HEK293 (cell line): Measurements from ENCODE around the gene TMPRSS4.
A peak's percentile ranks its signal among the peaks of the same experiment; 100 is the strongest.

ENCODE experiments used
- CTCF ChIP-seq: fragments of 450-650 bp; formaldehyde crosslinking; IDR thresholded peaks from 2 replicates; pipeline ENCODE4 v1.5.1; 2016; ENCODE audit warnings: missing biosample characterization, missing genetic modification characterization
- EGR2 ChIP-seq: fragments of 450-650 bp; formaldehyde crosslinking; IDR thresholded peaks from 2 replicates; pipeline ENCODE4 v1.5.1; 2016; ENCODE audit warnings: low read depth, missing biosample characterization, missing genetic modification characterization
- MEIS1 ChIP-seq: sonication (generic); formaldehyde crosslinking; IDR thresholded peaks from 2 replicates; pipeline ENCODE4 v1.8.1; 2022; ENCODE audit warnings: missing genetic modification reagents, mild to moderate bottlenecking, borderline replicate concordance
- MZF1 ChIP-seq: fragments of 450-650 bp; formaldehyde crosslinking; IDR thresholded peaks from 2 replicates; pipeline ENCODE4 v1.5.1; 2017; ENCODE audit warnings: missing biosample characterization, missing genetic modification characterization, borderline replicate concordance
- ZEB2 ChIP-seq: fragments of 450-650 bp; formaldehyde crosslinking; IDR thresholded peaks from 2 replicates; pipeline ENCODE4 v1.5.1; 2016; ENCODE audit warnings: missing biosample characterization, missing genetic modification characterization
- ZFHX2 ChIP-seq: fragments of 450-650 bp; formaldehyde crosslinking; conservative IDR thresholded peaks from 2 replicates; pipeline ENCODE4 v1.5.1; 2016; ENCODE audit warnings: missing biosample characterization, missing genetic modification characterization
- ZFP3 ChIP-seq: fragments of 450-650 bp; formaldehyde crosslinking; IDR thresholded peaks from 2 replicates; pipeline ENCODE4 v1.5.1; 2016; ENCODE audit warnings: low read depth, missing biosample characterization, missing genetic modification characterization
- ZIC2 ChIP-seq: fragments of 450-650 bp; formaldehyde crosslinking; IDR thresholded peaks from 2 replicates; pipeline ENCODE4 v1.5.1; 2016; ENCODE audit warnings: missing biosample characterization, missing genetic modification characterization
- ZNF121 ChIP-seq: fragments of 450-650 bp; formaldehyde crosslinking; IDR thresholded peaks from 2 replicates; pipeline ENCODE4 v1.5.1; 2016; ENCODE audit warnings: missing biosample characterization, missing genetic modification characterization
- ZNF132 ChIP-seq: fragments of 450-650 bp; formaldehyde crosslinking; IDR thresholded peaks from 2 replicates; pipeline ENCODE4 v1.5.1; 2017; ENCODE audit warnings: missing biosample characterization, missing genetic modification characterization, borderline replicate concordance
- ZNF175 ChIP-seq: fragments of 450-650 bp; formaldehyde crosslinking; IDR thresholded peaks from 2 replicates; pipeline ENCODE4 v1.5.1; 2016; ENCODE audit warnings: missing biosample characterization, missing genetic modification characterization
- ZNF2 ChIP-seq: fragments of 450-650 bp; formaldehyde crosslinking; IDR thresholded peaks from 2 replicates; pipeline ENCODE4 v1.5.1; 2016; ENCODE audit warnings: missing biosample characterization, missing genetic modification characterization
- ZNF211 ChIP-seq: fragments of 450-650 bp; formaldehyde crosslinking; IDR thresholded peaks from 2 replicates; pipeline ENCODE4 v1.5.1; 2016; ENCODE audit warnings: low read depth, missing biosample characterization, missing genetic modification characterization
- ZNF23 ChIP-seq: fragments of 450-650 bp; formaldehyde crosslinking; IDR thresholded peaks from 2 replicates; pipeline ENCODE4 v1.5.1; 2016; ENCODE audit warnings: missing biosample characterization, missing genetic modification characterization, borderline replicate concordance
- ZNF449 ChIP-seq: fragments of 450-650 bp; formaldehyde crosslinking; IDR thresholded peaks from 2 replicates; pipeline ENCODE4 v1.5.1; 2017; ENCODE audit warnings: missing biosample characterization, mild to moderate bottlenecking, missing genetic modification characterization, moderate library complexity
- ZNF501 ChIP-seq: fragments of 450-650 bp; formaldehyde crosslinking; IDR thresholded peaks from 2 replicates; pipeline ENCODE4 v1.5.1; 2016; ENCODE audit warnings: missing biosample characterization, missing genetic modification characterization
- ZNF513 ChIP-seq: fragments of 450-650 bp; IDR thresholded peaks from 2 replicates; pipeline ENCODE4 v1.5.1; 2018; ENCODE audit warnings: missing biosample characterization, missing genetic modification characterization
- ZNF518A ChIP-seq: fragments of 450-650 bp; formaldehyde crosslinking; conservative IDR thresholded peaks from 2 replicates; pipeline ENCODE4 v1.5.1; 2016; ENCODE audit warnings: low read depth, missing biosample characterization, missing genetic modification characterization
- ZNF530 ChIP-seq: fragments of 450-650 bp; formaldehyde crosslinking; IDR thresholded peaks from 2 replicates; pipeline ENCODE4 v1.5.1; 2016; ENCODE audit warnings: low read depth, missing biosample characterization, missing genetic modification characterization
- ZNF561 ChIP-seq: fragments of 450-650 bp; IDR thresholded peaks from 2 replicates; pipeline ENCODE4 v1.5.1; 2018; ENCODE audit warnings: missing biosample characterization, missing genetic modification characterization, borderline replicate concordance
- ZNF596 ChIP-seq: fragments of 450-650 bp; IDR thresholded peaks from 2 replicates; pipeline ENCODE4 v1.5.0; 2018; ENCODE audit warnings: missing biosample characterization, mild to moderate bottlenecking, missing genetic modification characterization, moderate library complexity
- ZNF660 ChIP-seq: fragments of 450-650 bp; IDR thresholded peaks from 2 replicates; pipeline ENCODE4 v1.5.1; 2018; ENCODE audit warnings: missing biosample characterization, mild to moderate bottlenecking, missing genetic modification characterization
- ZNF843 ChIP-seq: fragments of 450-650 bp; formaldehyde crosslinking; IDR thresholded peaks from 2 replicates; pipeline ENCODE4 v1.5.1; 2016; ENCODE audit warnings: missing biosample characterization, missing genetic modification characterization
- TF ChIP-seq, protein P1 (sequence below): fragments of 450-650 bp; formaldehyde crosslinking; IDR thresholded peaks from 2 replicates; pipeline ENCODE4 v1.5.1; 2016; ENCODE audit warnings: missing biosample characterization, missing genetic modification characterization
- TF ChIP-seq, protein P2 (sequence below): fragments of 450-650 bp; formaldehyde crosslinking; IDR thresholded peaks from 2 replicates; pipeline ENCODE4 v1.5.1; 2016; ENCODE audit warnings: missing biosample characterization, missing genetic modification characterization

TMPRSS4 gene

GRCh38 chr11:118152552-118153471 lies 75.9 kb downstream of the TMPRSS4 start, which contains the start of gene SCN4B (continued):
- TF ChIP-seq ZNF518A (tag by site-specific recombination) (no peak), ZNF530 (tag by site-specific recombination) (no peak), ZNF175 (no peak), CTCF (no peak), ZNF501 (tag by site-specific recombination) (peak; percentile 47; the same call in 1 of the 2 replicates), ZNF211 (tag by site-specific recombination) (no peak), ZNF132 (no peak), ZNF2 (tag by site-specific recombination) (peak; percentile 60), MEIS1 (CRISPR knock-in tag) (no peak), ZNF561 (tag by site-specific recombination) (peak; percentile 99), ZNF449 (0 out of 2 replicates have a peak, but pooled peaks have one; percentile 31), ZNF843 (no peak), ZNF23 (tag by site-specific recombination) (no peak), ZNF596 (tag by site-specific recombination) (0 out of 2 replicates have a peak, but pooled peaks have one; percentile 44), ZFP3 (no peak), ZNF121 (tag by site-specific recombination) (no peak), ZFHX2 (tag by site-specific recombination) (peak; percentile 55), MZF1 (tag by site-specific recombination) (no peak), EGR2 (tag by site-specific recombination) (peak; percentile 61; the same call in 1 of the 2 replicates), ZNF513 (no peak), ZNF660 (no peak), ZIC2 (tag by site-specific recombination) (peak; percentile 55), ZEB2 (peak; percentile 47; the same call in 1 of the 2 replicates)
- TF ChIP-seq, protein P1, sequence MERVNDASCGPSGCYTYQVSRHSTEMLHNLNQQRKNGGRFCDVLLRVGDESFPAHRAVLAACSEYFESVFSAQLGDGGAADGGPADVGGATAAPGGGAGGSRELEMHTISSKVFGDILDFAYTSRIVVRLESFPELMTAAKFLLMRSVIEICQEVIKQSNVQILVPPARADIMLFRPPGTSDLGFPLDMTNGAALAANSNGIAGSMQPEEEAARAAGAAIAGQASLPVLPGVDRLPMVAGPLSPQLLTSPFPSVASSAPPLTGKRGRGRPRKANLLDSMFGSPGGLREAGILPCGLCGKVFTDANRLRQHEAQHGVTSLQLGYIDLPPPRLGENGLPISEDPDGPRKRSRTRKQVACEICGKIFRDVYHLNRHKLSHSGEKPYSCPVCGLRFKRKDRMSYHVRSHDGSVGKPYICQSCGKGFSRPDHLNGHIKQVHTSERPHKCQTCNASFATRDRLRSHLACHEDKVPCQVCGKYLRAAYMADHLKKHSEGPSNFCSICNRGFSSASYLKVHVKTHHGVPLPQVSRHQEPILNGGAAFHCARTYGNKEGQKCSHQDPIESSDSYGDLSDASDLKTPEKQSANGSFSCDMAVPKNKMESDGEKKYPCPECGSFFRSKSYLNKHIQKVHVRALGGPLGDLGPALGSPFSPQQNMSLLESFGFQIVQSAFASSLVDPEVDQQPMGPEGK (tag by site-specific recombination): peak; percentile 71; the same call in 1 of the 2 replicates
- TF ChIP-seq, protein P2, sequence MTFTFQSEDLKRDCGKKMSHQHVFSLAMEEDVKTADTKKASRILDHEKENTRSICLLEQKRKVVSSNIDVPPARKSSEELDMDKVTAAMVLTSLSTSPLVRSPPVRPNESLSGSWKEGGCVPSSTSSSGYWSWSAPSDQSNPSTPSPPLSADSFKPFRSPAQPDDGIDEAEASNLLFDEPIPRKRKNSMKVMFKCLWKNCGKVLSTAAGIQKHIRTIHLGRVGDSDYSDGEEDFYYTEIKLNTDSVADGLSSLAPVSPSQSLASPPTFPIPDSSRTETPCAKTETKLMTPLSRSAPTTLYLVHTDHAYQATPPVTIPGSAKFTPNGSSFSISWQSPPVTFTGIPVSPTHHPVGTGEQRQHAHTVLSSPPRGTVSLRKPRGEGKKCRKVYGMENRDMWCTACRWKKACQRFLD (tag by site-specific recombination): no peak
